Right lobe of liver (tissue), 6 donors: ENCODE results near the gene AMHR2. TPM values are rescaled to one million over a fixed set of nuclear protein-coding genes. Genes with fewer than 3 reads are reported as not detected.
A peak's percentile ranks its signal among the peaks of the same experiment; 100 is the strongest.

Experiments
- ATAC-seq, 4 donors: fragments of 200-7000 bp; cut with Tn5 transposase; one replicate each; pipeline ENCODE4 v1.9.1; 2020; ENCODE audit warnings: mild to moderate bottlenecking in 4 of 4, moderate library complexity in 4 of 4
- DNase-seq, 3 donors: peaks; one replicate each; pipeline ENCODE4 v3.0.0-alpha.2; 2020
- H3K27ac ChIP-seq, 3 donors: fragments of 200-600 bp; one replicate each; pipeline ENCODE4 v1.8.0; 2022
- H3K27me3 ChIP-seq, 2 donors: fragments of 200-600 bp; one replicate each; pipeline ENCODE4 v1.8.0; 2022
- H3K36me3 ChIP-seq, 4 donors: fragments of 200-600 bp; sonication (generic) in 1 of 4; one replicate each; pipeline versions ENCODE4 v1.5.1 to v1.8.0; 2017 to 2022; ENCODE audit warnings: control low read depth in 1 of 4
- H3K4me1 ChIP-seq, 4 donors: fragments of 200-600 bp; sonication (generic) in 1 of 4; one replicate each; pipeline versions ENCODE4 v1.5.1 to v1.8.0; 2017 to 2022; ENCODE audit warnings: control low read depth in 1 of 4
- H3K4me3 ChIP-seq, 3 donors: fragments of 200-600 bp; one replicate each; pipeline ENCODE4 v1.8.0; 2022
- H3K9me3 ChIP-seq, 4 donors: fragments of 200-600 bp; sonication (generic) in 1 of 4; one replicate each; pipeline versions ENCODE4 v1.5.1 to v1.8.0; 2017 to 2022; ENCODE audit warnings: control low read depth in 1 of 4
- CTCF ChIP-seq, 4 donors: fragments of 200-600 bp in 3 of 4; fragments of 450-650 bp in 1 of 4; IDR thresholded peaks; one replicate each; pipeline versions ENCODE4 v1.5.1 to v1.8.0; 2016 to 2022; ENCODE audit warnings: antibody characterized with exemption in 4 of 4, mild to moderate bottlenecking in 2 of 4
- POLR2A ChIP-seq: fragments of 450-650 bp; IDR thresholded peaks from one replicate; pipeline ENCODE4 v1.6.1; 2017; ENCODE audit warnings: antibody characterized with exemption, mild to moderate bottlenecking
- WGBS: methylation state at CpG from one replicate; pipeline ENCODE4 v1.1.6; 2018; ENCODE audit warnings: low coverage, low lambda C conversion rate; ENCODE audit not compliant: insufficient coverage; ENCODE audit errors: missing lambda C conversion rate; 5-methylcytosine and 5-hydroxymethylcytosine counted together
- intact Hi-C, 2 donors: fragments of 100-400 bp; cut with DNase I; formaldehyde crosslinking; loops; one replicate each; pipeline versions ENCODE4 v1.11.2 to v1.14.1; 2022
- total RNA-seq, 6 experiments: library from RNA; depleted of rRNA in 2 of 6; stranded (reverse); fragments of >200 nt in 2 of 6; fragmentation: NEBNext Ultra II Directional in 3 of 6; extraction: Animal tissue kit (Norgen Biotek cat#: 25700) in 3 of 6; gene quantifications; one replicate each; pipeline versions ENCODE4 v1.1.0 to v1.2.4, GENCODE V29; 2016 to 2023
- donor health status: DM: no; HTN: yes; CAD: no.
- donor health status: DM: no; HTN: no; CAD: no.
- donor health status: DM: no; HTN: no; CAD: no.
- donor health status: DM: no; HTN: yes; CAD: no.
- donor health status: DM: no; HTN: yes; CAD: no.

The AMHR2 gene
- total RNA-seq, 6 experiments from 2014 or later = 0.09 to 0.74 (median 0.48) TPM

DNA sequence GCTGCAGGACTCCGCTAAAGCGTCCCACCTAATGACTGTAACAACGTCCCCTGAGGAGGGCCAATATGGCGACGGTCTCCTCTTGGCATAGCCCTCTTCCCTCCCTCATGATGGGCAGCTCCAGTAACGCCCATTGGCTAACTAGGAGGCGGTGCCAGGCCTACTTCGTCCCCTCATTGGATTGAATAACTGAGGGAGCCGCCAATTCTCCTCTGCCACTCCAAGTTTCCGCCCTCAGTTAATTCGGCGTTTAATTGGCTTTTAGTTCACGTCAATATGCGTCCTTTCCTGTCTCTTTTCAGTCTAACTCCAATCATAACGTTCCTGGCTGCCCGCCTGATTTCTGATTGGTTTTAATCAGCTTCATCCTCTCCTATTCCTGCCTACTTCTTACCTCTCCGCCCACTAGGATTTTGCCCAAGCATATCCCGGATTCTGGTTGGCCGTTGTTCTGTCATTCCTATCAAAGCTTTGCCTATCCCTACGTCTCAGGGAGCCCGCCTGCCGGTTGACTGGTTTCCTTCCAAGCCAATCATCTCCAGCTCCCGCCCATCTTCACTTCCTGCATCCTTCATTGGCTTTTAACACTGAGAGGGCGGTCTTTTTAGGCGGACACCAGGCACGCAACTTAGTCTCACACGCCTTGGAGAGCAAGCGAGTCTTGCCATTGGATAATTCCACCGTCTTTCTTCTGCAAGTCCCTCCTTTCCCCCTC is 44.1 kb upstream of the AMHR2 start:
- peak; percentile 94 to 99 (median 98) for DNase-seq
- peaks cover 0 to 40% (median 19%) of the 10 kb centered on the region in 4 donors for H3K4me1 ChIP-seq
- no peaks in the 10 kb centered on the region for H3K27me3 ChIP-seq
- peak overlapping the region; percentile 48 to 60 (median 52) for H3K4me3 ChIP-seq
- ATAC-seq = peak; percentile 69 to 84 (median 77)
- peak overlapping the region; percentile 94 to 97 (median 96) for H3K27ac ChIP-seq
- H3K36me3 ChIP-seq = peaks cover 0 to 22% (median 6%) of the 10 kb centered on the region in 4 donors
- under 1% methylated on average over 24 of the region's 29 CpGs for WGBS
- intact Hi-C loops = no loop called here
- peak; percentile 93 for TF ChIP-seq POLR2A
- TF ChIP-seq CTCF (IDR thresholded peaks at IDR 0.05) = no peak
- H3K9me3 ChIP-seq = no peaks in the 10 kb centered on the region

DNA sequence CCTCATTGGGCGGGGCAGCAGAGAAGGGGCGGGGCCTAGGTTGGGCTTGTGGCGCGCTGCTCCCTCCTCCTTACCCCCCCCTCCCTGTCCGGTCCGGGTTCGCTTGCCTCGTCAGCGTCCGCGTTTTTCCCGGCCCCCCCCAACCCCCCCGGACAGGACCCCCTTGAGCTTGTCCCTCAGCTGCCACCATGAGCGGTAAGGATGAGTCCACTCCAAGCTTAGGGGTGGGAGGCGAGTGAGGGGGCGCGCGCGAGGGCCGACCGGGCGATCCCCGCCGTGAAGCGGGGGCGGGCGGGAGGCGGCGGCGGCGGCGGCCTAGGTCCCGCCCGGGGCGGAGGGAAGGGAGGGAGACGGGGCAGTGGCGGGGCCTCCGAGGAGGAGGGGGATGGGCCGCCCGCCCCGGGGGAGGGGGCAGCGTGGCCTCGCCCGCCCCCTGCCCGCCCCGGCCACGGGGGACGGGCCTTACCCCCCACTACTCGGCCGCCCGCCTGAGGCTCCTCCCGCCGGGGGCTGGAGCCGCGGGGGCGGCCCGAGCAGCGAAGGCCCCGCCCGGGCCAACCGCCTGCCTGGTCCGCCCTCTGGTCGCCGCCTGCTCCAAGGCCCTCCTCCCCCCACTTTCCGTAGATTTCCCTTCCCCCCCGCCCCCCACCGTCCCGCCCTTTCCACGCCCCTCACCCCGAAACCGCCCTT is 43.4 kb upstream of the AMHR2 start, which contains the start of gene SP1:
SP1 (plus strand) TSS at position 73 of the 690 bp plus-strand sequence; CDS start at position 189, 116 bp downstream.
- Histone ChIP-seq H3K4me1 (peaks cover 0 to 47% (median 21%) of the 10 kb centered on the region in 4 donors), H3K27me3 (no peaks in the 10 kb centered on the region), H3K9me3 (no peaks in the 10 kb centered on the region), H3K27ac (peak within 1 kb of the TSS; percentile 94 to 97 (median 96)), H3K4me3 (peak within 1 kb of the TSS; percentile 51 to 60 (median 52)), H3K36me3 (peaks cover 0 to 27% (median 6%) of the 10 kb centered on the region in 4 donors)
- intact Hi-C loops = no loop called here
- WGBS = 2% methylated on average over 17 of the region's 71 CpGs
- DNase-seq (peak; percentile 96 to 98 (median 97)), ATAC-seq (peak; percentile 67 to 82 (median 78))
- TF ChIP-seq POLR2A (peak; percentile 62), CTCF (IDR thresholded peaks at IDR 0.05) (no peak)

DNA sequence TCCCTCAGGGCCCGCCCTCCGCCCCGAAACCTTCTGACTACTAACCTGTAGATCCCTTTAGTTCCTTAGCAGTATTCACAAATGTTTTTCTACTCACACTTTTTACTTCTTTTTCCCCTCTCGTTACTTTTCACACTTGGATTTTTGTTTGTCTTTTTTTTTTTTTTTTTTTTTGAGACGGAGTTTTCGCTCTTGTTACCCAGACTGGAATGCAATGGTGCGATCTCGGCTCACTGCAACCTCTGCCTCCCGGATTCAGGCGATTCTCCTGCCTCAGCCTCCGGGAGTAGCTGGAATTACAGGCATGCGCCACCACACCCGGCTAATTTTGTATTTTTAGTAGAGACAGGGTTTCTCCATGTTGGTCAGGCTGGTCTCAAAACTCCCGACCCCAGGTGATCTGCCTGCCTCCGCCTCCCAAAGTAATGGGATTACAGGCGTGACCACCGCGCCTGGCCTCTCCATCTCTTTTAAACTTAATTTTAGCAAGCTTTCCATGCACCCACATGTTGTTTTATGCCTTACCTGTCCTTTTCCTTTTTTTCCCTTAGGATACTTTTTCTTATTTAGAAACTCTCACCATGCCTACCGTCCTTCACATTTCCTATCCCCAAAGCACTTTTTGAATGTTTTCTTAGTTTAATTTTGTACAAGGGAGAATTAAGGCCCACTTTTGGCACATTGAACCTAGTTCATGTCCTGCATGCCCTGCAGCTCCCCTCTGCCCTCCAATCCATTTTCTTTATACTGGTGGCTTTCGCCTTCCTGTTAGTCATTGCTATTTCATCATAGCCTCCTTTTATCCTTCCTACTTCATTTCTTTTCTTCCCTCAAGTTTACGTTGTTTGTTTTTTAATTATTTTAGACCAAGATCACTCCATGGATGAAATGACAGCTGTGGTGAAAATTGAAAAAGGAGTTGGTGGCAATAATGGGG is 42.6 kb upstream of the AMHR2 start:
- peak overlapping the region; percentile 52 to 81 (median 60) for H3K27ac ChIP-seq
- intact Hi-C loops = no loop called here
- ATAC-seq = no peak
- peaks cover 0 to 27% (median 6%) of the 10 kb centered on the region in 4 donors for H3K36me3 ChIP-seq
- no peaks in the 10 kb centered on the region for H3K9me3 ChIP-seq
- WGBS = 2% methylated on average over 21 of the region's 21 CpGs
- DNase-seq = no peak
- peak overlapping the region; percentile 40 to 58 (median 51) for H3K4me3 ChIP-seq
- no peaks in the 10 kb centered on the region for H3K27me3 ChIP-seq
- TF ChIP-seq POLR2A (no peak), CTCF (IDR thresholded peaks at IDR 0.05) (no peak)
- peaks cover 0 to 55% (median 24%) of the 10 kb centered on the region in 4 donors for H3K4me1 ChIP-seq
